Neural cell (in vitro differentiated cells): ENCODE data around the gene ACSL6. TPM values are rescaled to one million over a fixed set of nuclear protein-coding genes. Genes with fewer than 3 reads are reported as not detected.

ENCODE experiments used
- H2AFZ ChIP-seq: fragments of 200-600, 300-800 bp; sonication (generic), shearing (Covaris generic); 2 replicates; pipeline ENCODE4 v1.6.0; 2014; ENCODE audit warnings: low read depth, mild to moderate bottlenecking, antibody characterized with exemption, low read length, moderate library complexity
- H3F3A ChIP-seq: fragments of 200-600 bp; shearing (Covaris generic); 2 replicates; pipeline ENCODE4 v1.6.1; 2016; ENCODE audit warnings: mild to moderate bottlenecking, moderate library complexity, mixed read lengths, antibody characterized with exemption, low read length; ENCODE audit not compliant: insufficient read depth, poor library complexity, severe bottlenecking
- H3K27ac ChIP-seq: fragments of 200-600, 300-800 bp; sonication (generic), shearing (Covaris generic); 2 replicates; pipeline ENCODE4 v1.5.1; 2014; ENCODE audit warnings: mild to moderate bottlenecking, low read length, moderate library complexity
- H3K27me3 ChIP-seq: fragments of 300-800, 200-600 bp; sonication (generic), shearing (Covaris generic); 2 replicates; pipeline ENCODE4 v1.6.0; 2014; ENCODE audit warnings: mild to moderate bottlenecking, low read depth, low read length, moderate library complexity; ENCODE audit not compliant: insufficient read depth
- H3K36me3 ChIP-seq: fragments of 300-800, 200-600 bp; sonication (generic), shearing (Covaris generic); 2 replicates; pipeline ENCODE4 v1.5.1; 2014; ENCODE audit warnings: mild to moderate bottlenecking, antibody characterized with exemption, low read length, moderate library complexity; ENCODE audit not compliant: insufficient read depth
- H3K4me2 ChIP-seq: fragments of 300-800, 200-600 bp; sonication (generic), shearing (Covaris generic); 2 replicates; pipeline ENCODE4 v1.6.0; 2014; ENCODE audit warnings: mild to moderate bottlenecking, low read length
- H3K4me3 ChIP-seq: fragments of 300-800, 200-600 bp; sonication (generic), shearing (Covaris generic); 2 replicates; pipeline ENCODE4 v1.5.1; 2014; ENCODE audit warnings: mild to moderate bottlenecking, low read length, moderate library complexity
- H3K79me2 ChIP-seq: fragments of 200-600 bp; shearing (Covaris generic); replicated peaks from 2 replicates; pipeline ENCODE4 v1.6.0; 2014; ENCODE audit warnings: mild to moderate bottlenecking, low read length, moderate library complexity; ENCODE audit not compliant: insufficient read depth
- H3K9ac ChIP-seq: fragments of 300-800, 200-600 bp; sonication (generic), shearing (Covaris generic); 2 replicates; pipeline ENCODE4 v1.6.1; 2016; ENCODE audit warnings: mild to moderate bottlenecking, low read length, mixed read lengths
- H3K9me2 ChIP-seq: fragments of 200-600 bp; shearing (Covaris generic); 2 replicates; pipeline ENCODE4 v1.6.1; 2016; ENCODE audit warnings: mild to moderate bottlenecking, low read length, mixed read lengths; ENCODE audit not compliant: insufficient read depth
- H3K9me3 ChIP-seq: fragments of 200-600, 300-800 bp; sonication (generic), shearing (Covaris generic); 2 replicates; pipeline ENCODE4 v1.6.1; 2016; ENCODE audit warnings: mild to moderate bottlenecking, mixed run types, low read length, moderate library complexity, mixed read lengths
- H4K20me1 ChIP-seq: fragments of 200-600 bp; shearing (Covaris generic); 2 replicates; pipeline ENCODE4 v1.6.1; 2016; ENCODE audit warnings: mild to moderate bottlenecking, mixed run types; ENCODE audit not compliant: insufficient read depth
- EP300 ChIP-seq: fragments of 450-650 bp; conservative IDR thresholded peaks from 2 replicates; pipeline ENCODE4 v1.6.1; 2014; ENCODE audit warnings: antibody characterized with exemption, mild to moderate bottlenecking, moderate library complexity; ENCODE audit not compliant: poor library complexity, severe bottlenecking
- EZH2 ChIP-seq: fragments of 200-600, 300-800 bp; shearing (Covaris generic), sonication (generic); IDR thresholded peaks from 2 replicates; pipeline ENCODE4 v1.6.1; 2014; ENCODE audit warnings: antibody characterized with exemption, low read length, borderline replicate concordance, mild to moderate bottlenecking; ENCODE audit not compliant: insufficient read depth, poor library complexity, severe bottlenecking
- MXI1 ChIP-seq: fragments of 450-650 bp; conservative IDR thresholded peaks from 2 replicates; pipeline ENCODE4 v1.6.1; 2014; ENCODE audit warnings: antibody characterized with exemption, mild to moderate bottlenecking; ENCODE audit not compliant: poor library complexity, severe bottlenecking
- POLR2AphosphoS5 ChIP-seq: IDR thresholded peaks from 2 replicates; pipeline ENCODE4 v1.6.1; 2012
- RAD21 ChIP-seq: fragments of 450-650 bp; conservative IDR thresholded peaks from 2 replicates; pipeline ENCODE4 v1.6.1; 2014; ENCODE audit warnings: antibody characterized with exemption, mild to moderate bottlenecking, moderate library complexity
- TAF1 ChIP-seq: IDR thresholded peaks from 2 replicates; pipeline ENCODE4 v1.6.1; 2012; ENCODE audit warnings: low read depth
- polyA plus RNA-seq: library from polyadenylated mRNA; depleted of rRNA; stranded (reverse); fragments of >200 nt; gene quantifications from 2 replicates; pipeline ENCODE4 v1.2.3, GENCODE V29; 2014
- TF ChIP-seq, protein P1 (sequence below): IDR thresholded peaks from 2 replicates; pipeline ENCODE4 v1.6.1; 2012; ENCODE audit warnings: borderline replicate concordance
- TF ChIP-seq, protein P2 (sequence below): fragments of 450-650 bp; IDR thresholded peaks from 2 replicates; pipeline ENCODE4 v1.5.1; 2014; ENCODE audit warnings: antibody characterized with exemption, mild to moderate bottlenecking, moderate library complexity; ENCODE audit not compliant: poor library complexity, severe bottlenecking

Gene ACSL6
- polyA plus RNA-seq, 1 donor from 2014 or later = 30.5 TPM

DNA sequence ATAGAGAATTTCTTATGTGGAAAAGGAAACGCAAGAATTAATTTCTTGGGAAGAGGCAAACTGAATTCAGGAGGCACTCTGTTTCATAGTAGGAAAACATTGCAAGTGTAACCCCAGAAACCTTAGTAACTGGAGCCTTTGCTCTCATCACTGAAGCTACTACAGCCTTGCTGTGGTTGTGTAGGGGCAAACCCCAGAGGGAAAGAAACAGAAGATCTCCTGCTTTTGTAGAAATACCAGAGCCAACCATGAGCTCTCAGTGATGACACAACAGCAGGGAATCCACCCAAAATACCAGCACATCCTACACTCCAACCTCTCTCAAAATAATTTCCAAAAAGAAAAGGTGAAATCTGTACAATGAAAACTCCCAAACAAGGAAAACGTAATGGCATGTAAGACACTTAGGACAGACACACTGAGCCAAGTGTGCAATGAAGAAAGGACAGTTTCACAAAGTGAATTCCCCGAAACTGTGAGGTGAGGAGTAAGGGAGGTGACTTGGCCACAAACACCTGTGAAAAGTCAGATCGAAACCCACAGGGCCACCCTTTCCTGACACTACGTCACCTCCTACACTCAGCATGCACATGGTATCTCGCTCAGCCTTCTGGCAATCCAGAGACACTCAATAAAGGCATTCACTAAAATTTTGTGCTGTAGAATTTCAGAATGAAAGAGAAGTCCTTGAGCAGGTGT lies 8.5 kb upstream of the ACSL6 start:
- Histone ChIP-seq H3K4me2 (no peak overlapping the region), H3K9me2 (no peaks in the 10 kb centered on the region), H3K4me3 (no peak overlapping the region), H4K20me1 (no peaks in the 10 kb centered on the region), H3K36me3 (no peaks in the 10 kb centered on the region), H3F3A (no peaks in the 10 kb centered on the region), H3K9ac (no peak overlapping the region), H3K27ac (no peak overlapping the region), H2AFZ (no peak overlapping the region), H3K9me3 (no peaks in the 10 kb centered on the region), H3K27me3 (no peaks in the 10 kb centered on the region), H3K79me2 (no peaks in the 10 kb centered on the region)
- TF ChIP-seq MXI1 = no peak
- no peak for TF ChIP-seq TAF1
- TF ChIP-seq RAD21 = no peak
- TF ChIP-seq POLR2AphosphoS5 = no peak

DNA sequence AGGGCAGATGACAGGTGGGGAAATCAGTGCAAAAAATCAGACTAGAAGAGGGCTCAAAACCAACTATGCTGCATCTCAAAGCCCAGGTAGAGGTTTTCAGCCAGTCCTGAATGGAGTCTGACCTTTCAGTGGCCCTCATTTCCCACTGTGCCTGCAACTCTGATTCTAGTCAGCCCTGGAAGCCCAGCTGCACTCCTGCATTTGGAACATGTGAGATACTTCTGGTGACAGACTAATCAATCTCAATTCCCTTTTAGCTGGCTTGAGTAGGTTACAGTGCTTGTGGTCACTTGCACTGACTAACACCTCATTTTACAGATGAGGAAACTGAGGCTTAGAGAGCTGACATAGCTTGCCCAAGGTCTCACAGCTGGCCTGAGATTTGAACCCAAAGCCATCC lies 7.9 kb upstream of the ACSL6 start:
- Histone ChIP-seq H3K27me3 (no peaks in the 10 kb centered on the region), H3K79me2 (no peaks in the 10 kb centered on the region), H3K9me2 (no peaks in the 10 kb centered on the region), H3K9ac (no peak overlapping the region), H4K20me1 (no peaks in the 10 kb centered on the region), H3K27ac (no peak overlapping the region), H3K36me3 (no peaks in the 10 kb centered on the region), H3K4me2 (no peak overlapping the region), H2AFZ (no peak overlapping the region), H3K9me3 (no peaks in the 10 kb centered on the region), H3F3A (no peaks in the 10 kb centered on the region), H3K4me3 (no peak overlapping the region)
- TF ChIP-seq POLR2AphosphoS5 (no peak), RAD21 (no peak), EZH2 (no peak), TAF1 (no peak), EP300 (no peak), MXI1 (no peak)
- TF ChIP-seq, protein P1, sequence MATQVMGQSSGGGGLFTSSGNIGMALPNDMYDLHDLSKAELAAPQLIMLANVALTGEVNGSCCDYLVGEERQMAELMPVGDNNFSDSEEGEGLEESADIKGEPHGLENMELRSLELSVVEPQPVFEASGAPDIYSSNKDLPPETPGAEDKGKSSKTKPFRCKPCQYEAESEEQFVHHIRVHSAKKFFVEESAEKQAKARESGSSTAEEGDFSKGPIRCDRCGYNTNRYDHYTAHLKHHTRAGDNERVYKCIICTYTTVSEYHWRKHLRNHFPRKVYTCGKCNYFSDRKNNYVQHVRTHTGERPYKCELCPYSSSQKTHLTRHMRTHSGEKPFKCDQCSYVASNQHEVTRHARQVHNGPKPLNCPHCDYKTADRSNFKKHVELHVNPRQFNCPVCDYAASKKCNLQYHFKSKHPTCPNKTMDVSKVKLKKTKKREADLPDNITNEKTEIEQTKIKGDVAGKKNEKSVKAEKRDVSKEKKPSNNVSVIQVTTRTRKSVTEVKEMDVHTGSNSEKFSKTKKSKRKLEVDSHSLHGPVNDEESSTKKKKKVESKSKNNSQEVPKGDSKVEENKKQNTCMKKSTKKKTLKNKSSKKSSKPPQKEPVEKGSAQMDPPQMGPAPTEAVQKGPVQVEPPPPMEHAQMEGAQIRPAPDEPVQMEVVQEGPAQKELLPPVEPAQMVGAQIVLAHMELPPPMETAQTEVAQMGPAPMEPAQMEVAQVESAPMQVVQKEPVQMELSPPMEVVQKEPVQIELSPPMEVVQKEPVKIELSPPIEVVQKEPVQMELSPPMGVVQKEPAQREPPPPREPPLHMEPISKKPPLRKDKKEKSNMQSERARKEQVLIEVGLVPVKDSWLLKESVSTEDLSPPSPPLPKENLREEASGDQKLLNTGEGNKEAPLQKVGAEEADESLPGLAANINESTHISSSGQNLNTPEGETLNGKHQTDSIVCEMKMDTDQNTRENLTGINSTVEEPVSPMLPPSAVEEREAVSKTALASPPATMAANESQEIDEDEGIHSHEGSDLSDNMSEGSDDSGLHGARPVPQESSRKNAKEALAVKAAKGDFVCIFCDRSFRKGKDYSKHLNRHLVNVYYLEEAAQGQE = no peak
- TF ChIP-seq, protein P2, sequence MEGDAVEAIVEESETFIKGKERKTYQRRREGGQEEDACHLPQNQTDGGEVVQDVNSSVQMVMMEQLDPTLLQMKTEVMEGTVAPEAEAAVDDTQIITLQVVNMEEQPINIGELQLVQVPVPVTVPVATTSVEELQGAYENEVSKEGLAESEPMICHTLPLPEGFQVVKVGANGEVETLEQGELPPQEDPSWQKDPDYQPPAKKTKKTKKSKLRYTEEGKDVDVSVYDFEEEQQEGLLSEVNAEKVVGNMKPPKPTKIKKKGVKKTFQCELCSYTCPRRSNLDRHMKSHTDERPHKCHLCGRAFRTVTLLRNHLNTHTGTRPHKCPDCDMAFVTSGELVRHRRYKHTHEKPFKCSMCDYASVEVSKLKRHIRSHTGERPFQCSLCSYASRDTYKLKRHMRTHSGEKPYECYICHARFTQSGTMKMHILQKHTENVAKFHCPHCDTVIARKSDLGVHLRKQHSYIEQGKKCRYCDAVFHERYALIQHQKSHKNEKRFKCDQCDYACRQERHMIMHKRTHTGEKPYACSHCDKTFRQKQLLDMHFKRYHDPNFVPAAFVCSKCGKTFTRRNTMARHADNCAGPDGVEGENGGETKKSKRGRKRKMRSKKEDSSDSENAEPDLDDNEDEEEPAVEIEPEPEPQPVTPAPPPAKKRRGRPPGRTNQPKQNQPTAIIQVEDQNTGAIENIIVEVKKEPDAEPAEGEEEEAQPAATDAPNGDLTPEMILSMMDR = no peak
